WI38 (cell line): ENCODE measurements around the gene EIF4G3.

Source experiments
- H3K4me3 ChIP-seq: 2 replicates; pipeline ENCODE4 v1.5.1; 2011; ENCODE audit warnings: low read depth, mild to moderate bottlenecking, control low read depth, low read length
- TF ChIP-seq, protein P1 (sequence below): IDR thresholded peaks from 2 replicates; pipeline ENCODE4 v1.5.1; 2012; ENCODE audit warnings: low read depth, mild to moderate bottlenecking, control low read depth, low read length

EIF4G3 gene

DNA sequence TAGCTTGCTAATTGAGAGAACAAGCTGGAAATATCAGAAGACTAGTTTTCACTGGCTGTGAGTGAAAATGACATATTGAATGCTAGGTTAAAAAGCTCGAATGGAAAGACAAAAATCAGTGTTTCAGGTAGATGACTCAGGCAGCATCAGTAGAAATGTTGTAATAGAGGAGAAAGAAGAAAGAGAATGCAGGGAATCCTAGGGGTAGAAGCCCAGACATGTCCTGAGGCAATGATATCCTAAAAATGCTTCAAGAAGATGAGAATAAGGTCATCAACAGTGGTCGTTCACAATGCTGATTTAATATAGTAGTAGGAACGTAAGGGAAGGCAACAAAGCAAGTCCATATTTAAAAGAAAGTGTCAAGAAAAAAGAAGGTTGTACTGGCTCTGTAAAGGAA is 292.9 kb downstream of the EIF4G3 start:
- TF ChIP-seq, protein P1, sequence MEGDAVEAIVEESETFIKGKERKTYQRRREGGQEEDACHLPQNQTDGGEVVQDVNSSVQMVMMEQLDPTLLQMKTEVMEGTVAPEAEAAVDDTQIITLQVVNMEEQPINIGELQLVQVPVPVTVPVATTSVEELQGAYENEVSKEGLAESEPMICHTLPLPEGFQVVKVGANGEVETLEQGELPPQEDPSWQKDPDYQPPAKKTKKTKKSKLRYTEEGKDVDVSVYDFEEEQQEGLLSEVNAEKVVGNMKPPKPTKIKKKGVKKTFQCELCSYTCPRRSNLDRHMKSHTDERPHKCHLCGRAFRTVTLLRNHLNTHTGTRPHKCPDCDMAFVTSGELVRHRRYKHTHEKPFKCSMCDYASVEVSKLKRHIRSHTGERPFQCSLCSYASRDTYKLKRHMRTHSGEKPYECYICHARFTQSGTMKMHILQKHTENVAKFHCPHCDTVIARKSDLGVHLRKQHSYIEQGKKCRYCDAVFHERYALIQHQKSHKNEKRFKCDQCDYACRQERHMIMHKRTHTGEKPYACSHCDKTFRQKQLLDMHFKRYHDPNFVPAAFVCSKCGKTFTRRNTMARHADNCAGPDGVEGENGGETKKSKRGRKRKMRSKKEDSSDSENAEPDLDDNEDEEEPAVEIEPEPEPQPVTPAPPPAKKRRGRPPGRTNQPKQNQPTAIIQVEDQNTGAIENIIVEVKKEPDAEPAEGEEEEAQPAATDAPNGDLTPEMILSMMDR = no peak
- H3K4me3 ChIP-seq = no peak overlapping the region

DNA sequence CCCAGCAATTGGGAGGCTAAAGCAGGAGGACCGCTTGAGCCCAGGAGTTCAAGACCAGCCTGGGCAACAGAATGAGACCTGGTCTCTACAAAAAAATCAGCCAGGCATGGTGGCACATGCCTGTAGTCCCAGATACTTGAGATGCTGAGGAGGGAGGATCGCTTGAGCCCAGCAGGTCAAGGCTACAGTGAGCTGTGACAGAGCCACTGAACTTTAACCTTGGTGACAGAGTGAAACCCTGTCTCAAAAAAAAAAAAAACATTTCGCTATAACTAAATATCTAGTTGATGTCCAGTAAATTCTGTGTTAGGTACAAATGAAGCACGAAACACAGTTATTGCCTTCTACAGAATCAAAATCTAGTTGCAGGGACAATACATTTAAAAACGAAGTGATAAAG is 293.9 kb downstream of the EIF4G3 start:
- TF ChIP-seq, protein P1 = no peak

DNA sequence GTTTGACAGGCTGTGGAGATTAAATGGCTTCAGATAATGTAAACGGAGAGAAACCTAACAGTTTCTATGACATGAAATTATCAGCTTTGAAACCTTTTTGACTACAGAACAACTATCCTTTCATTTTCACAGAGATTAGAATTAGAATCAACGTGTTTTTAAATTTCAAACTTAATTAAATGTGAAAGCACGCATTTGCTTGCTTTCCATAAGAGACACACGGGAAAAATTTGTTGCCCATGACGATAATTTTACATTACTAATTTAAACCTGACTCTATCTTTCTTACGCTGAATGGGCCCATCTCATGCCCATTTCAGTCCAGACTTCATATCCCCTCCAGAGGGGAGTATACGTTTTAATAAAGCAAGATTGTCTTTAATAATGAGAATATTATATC is 297.9 kb downstream of the EIF4G3 start:
- no peak overlapping the region for H3K4me3 ChIP-seq
- TF ChIP-seq, protein P1 = no peak

More for the DNA sequence above, 293.9 kb downstream of the EIF4G3 start:
- no peak overlapping the region for H3K4me3 ChIP-seq

DNA sequence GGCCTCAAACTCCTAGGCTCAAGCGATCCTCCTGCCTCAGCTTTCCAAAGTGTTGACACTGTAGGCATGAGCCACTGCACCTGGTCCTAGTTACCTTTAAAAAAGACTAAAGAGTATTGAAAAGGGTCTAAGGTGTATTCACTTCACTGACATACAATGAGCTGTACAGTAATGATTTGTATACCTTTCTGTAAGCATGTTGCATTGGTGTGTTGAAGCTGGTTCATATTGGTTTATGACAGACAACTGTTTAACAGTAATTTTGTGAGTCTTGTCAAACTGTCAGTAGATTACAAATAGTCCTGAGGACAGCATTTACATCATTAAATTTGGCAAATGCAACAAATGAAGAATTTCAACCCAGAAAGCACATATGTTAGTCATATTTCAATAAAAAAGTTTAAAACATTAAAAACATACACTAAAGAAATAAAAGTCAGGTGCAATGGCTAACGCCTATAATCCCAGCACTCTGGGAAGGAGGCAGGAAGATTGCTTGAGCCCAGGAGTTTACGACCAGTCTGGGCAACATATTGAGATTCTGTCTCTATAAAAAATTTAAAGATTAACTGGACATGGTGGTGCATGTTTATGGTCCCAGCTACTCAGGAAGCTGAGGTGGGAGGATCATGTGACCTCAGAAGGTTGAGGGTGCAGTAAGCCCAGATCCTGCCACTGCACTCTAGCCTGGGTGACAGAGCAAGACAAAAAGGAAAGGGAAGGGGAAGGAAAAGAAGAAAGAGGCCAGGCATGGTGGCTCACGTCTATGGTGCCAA is 301.3 kb downstream of the EIF4G3 start:
- TF ChIP-seq, protein P1 = no peak
- no peak overlapping the region for H3K4me3 ChIP-seq

DNA sequence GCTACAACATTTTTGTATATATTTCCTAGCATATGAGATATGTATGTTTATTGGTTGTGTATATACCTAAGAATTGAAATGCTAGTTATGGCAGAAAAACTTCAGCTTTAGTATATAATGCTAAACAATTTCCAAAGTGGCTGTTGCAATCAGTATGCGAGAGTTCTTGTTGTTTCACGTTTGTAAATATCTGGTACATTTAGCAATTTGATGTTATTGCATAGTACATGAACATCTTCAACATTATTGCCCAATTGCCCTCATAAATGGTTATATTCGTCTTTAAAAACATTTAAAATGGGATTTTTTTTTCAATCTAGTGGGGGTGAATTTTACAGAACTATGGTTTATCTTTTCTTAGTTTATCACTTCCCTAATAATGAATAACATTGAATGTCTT is 303.4 kb downstream of the EIF4G3 start:
- H3K4me3 ChIP-seq = no peak overlapping the region
- TF ChIP-seq, protein P1 = no peak

DNA sequence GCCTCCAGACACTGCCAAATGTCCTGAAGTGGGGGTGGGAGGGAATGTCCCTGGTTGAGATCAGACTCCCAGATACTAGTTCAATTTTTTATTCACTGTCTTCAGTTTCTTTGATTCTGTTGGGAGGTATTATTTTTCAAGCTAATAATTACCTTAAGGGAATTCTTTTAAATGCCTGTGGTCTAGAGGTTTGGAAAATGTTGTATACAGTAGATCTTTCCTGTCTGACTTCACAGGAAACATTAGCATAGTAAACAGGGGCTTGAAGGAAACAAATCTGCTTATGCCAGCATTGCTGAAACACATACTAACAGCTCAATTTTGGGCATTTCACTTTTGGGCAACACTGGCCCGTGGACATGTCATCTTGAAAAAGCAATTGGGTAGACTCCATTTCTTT is 305.3 kb downstream of the EIF4G3 start:
- TF ChIP-seq, protein P1 = no peak
- no peak overlapping the region for H3K4me3 ChIP-seq

DNA sequence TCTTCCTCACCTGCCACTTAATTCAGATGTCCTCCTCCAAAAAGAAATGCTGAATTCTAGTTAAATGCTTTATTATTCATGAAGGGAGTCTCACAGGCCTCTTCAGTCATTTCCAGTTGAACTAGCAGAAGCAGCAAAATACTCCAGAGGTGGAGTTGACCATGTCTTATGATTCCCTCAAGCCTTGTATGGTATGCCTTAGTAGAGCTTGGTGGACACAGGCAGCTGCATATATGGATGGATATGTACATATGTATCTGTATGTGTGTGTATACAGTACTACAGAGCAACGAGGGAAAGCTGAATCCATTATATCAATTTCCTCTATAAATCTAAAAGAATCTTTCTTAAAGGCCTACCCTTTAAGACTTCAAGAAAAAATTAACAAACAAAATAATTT is 306.0 kb downstream of the EIF4G3 start:
- TF ChIP-seq, protein P1 = no peak
- no peak overlapping the region for H3K4me3 ChIP-seq
